ENCODE measurements around the gene ABCB8.

Gene ABCB8

GRCh38 chr7:150990416-150991186, 37.6 kb upstream of the ABCB8 start, which contains the start of gene NOS3:
Gene NOS3, plus strand, starts transcription at chr7:150991017. Its CDS starts 2,787 bp downstream, at chr7:150993804.
- no peaks in the 10 kb centered on the region for H3K9me3 ChIP-seq (ENCODE audit: control insufficient read depth, insufficient read depth, low read length)
- no peaks in the 10 kb centered on the region for H3K27me3 ChIP-seq (ENCODE audit: control insufficient read depth, insufficient read depth, low read length)
- H3K36me3 ChIP-seq (ENCODE audit: control insufficient read depth, insufficient read depth, low read length) = no peaks in the 10 kb centered on the region
- no peak within 1 kb of the TSS for H3K4me3 ChIP-seq (ENCODE audit: low read depth, low read length)
- no peak within 1 kb of the TSS for H3K9ac ChIP-seq (ENCODE audit: low read depth, low read length)
- H3K4me1 ChIP-seq (ENCODE audit: control insufficient read depth, insufficient read depth, low read length) = peaks cover 7% of the 10 kb centered on the region

- Histone ChIP-seq H3K9ac (ENCODE audit: low read depth, low read length) (no peak overlapping the region), H3K9me3 (ENCODE audit: control insufficient read depth, insufficient read depth, low read length) (no peaks in the 10 kb centered on the region), H3K36me3 (ENCODE audit: control insufficient read depth, insufficient read depth, low read length) (no peaks in the 10 kb centered on the region), H3K4me3 (ENCODE audit: low read depth, low read length) (no peak overlapping the region), H3K27me3 (ENCODE audit: control insufficient read depth, insufficient read depth, low read length) (no peaks in the 10 kb centered on the region), H3K4me1 (ENCODE audit: control insufficient read depth, insufficient read depth, low read length) (peaks cover 7% of the 10 kb centered on the region)
Measured at GRCh38 chr7:150992051-150992640, 36.1 kb upstream of the ABCB8 start.

DNA sequence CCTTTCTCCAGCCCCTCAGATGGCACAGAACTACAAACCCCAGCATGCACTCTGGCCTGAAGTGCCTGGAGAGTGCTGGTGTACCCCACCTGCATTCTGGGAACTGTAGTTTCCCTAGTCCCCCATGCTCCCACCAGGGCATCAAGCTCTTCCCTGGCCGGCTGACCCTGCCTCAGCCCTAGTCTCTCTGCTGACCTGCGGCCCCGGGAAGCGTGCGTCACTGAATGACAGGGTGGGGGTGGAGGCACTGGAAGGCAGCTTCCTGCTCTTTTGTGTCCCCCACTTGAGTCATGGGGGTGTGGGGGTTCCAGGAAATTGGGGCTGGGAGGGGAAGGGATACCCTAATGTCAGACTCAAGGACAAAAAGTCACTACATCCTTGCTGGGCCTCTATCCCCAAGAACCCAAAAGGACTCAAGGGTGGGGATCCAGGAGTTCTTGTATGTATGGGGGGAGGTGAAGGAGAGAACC, 35.4 kb upstream of the ABCB8 start:
- H3K4me1 ChIP-seq (ENCODE audit: control insufficient read depth, insufficient read depth, low read length) = peaks cover 7% of the 10 kb centered on the region
- no peaks in the 10 kb centered on the region for H3K27me3 ChIP-seq (ENCODE audit: control insufficient read depth, insufficient read depth, low read length)
- H3K9me3 ChIP-seq (ENCODE audit: control insufficient read depth, insufficient read depth, low read length) = no peaks in the 10 kb centered on the region
- no peaks in the 10 kb centered on the region for H3K36me3 ChIP-seq (ENCODE audit: control insufficient read depth, insufficient read depth, low read length)
- no peak overlapping the region for H3K4me3 ChIP-seq (ENCODE audit: low read depth, low read length)
- no peak overlapping the region for H3K9ac ChIP-seq (ENCODE audit: low read depth, low read length)

GRCh38 chr7:150993511-150993910, 34.7 kb upstream of the ABCB8 start:
- H3K9ac ChIP-seq (ENCODE audit: low read depth, low read length) = no peak overlapping the region
- peaks cover 4% of the 10 kb centered on the region for H3K4me1 ChIP-seq (ENCODE audit: control insufficient read depth, insufficient read depth, low read length)
- H3K27me3 ChIP-seq (ENCODE audit: control insufficient read depth, insufficient read depth, low read length) = no peaks in the 10 kb centered on the region
- no peaks in the 10 kb centered on the region for H3K36me3 ChIP-seq (ENCODE audit: control insufficient read depth, insufficient read depth, low read length)
- H3K9me3 ChIP-seq (ENCODE audit: control insufficient read depth, insufficient read depth, low read length) = no peaks in the 10 kb centered on the region
- no peak overlapping the region for H3K4me3 ChIP-seq (ENCODE audit: low read depth, low read length)

DNA sequence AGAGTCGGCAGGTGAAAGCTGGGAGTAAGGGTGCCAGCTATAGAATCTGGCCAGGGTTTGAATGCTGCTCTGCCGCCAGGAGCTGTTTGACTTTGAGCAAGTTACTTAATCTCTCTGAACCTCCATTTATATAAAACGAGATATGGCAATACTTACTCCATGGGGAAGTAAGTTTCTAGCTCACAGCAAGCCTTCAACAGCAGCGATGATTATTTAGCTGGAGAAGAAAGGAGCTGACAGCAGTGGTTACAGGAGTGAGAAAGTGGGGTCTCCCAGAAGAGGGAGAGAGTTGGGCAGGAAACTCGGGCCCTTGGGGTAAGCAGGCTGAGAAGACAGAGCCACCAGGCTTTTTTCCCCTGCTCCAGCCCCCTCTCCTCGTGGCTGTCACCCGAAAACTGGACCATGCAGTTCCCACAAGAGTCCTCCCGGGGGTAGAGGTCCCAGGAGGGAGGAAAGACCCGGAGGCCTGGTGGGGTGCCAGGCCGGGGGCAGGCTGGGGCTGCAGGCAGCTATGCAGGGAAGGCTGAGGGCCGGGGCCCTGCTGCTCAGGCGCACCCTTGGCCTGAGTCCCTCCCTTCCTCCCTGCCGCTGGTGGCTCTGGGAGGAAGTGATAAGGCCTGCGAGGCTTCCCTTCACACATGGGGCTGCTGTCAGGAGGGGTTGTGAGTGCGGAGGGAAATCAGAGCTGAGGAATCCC, 34.0 kb upstream of the ABCB8 start:
- H3K36me3 ChIP-seq (ENCODE audit: control insufficient read depth, insufficient read depth, low read length) = no peaks in the 10 kb centered on the region
- H3K27me3 ChIP-seq (ENCODE audit: control insufficient read depth, insufficient read depth, low read length) = no peaks in the 10 kb centered on the region
- no peak overlapping the region for H3K4me3 ChIP-seq (ENCODE audit: low read depth, low read length)
- no peaks in the 10 kb centered on the region for H3K9me3 ChIP-seq (ENCODE audit: control insufficient read depth, insufficient read depth, low read length)
- H3K9ac ChIP-seq (ENCODE audit: low read depth, low read length) = no peak overlapping the region
- H3K4me1 ChIP-seq (ENCODE audit: control insufficient read depth, insufficient read depth, low read length) = peaks cover 3% of the 10 kb centered on the region

DNA sequence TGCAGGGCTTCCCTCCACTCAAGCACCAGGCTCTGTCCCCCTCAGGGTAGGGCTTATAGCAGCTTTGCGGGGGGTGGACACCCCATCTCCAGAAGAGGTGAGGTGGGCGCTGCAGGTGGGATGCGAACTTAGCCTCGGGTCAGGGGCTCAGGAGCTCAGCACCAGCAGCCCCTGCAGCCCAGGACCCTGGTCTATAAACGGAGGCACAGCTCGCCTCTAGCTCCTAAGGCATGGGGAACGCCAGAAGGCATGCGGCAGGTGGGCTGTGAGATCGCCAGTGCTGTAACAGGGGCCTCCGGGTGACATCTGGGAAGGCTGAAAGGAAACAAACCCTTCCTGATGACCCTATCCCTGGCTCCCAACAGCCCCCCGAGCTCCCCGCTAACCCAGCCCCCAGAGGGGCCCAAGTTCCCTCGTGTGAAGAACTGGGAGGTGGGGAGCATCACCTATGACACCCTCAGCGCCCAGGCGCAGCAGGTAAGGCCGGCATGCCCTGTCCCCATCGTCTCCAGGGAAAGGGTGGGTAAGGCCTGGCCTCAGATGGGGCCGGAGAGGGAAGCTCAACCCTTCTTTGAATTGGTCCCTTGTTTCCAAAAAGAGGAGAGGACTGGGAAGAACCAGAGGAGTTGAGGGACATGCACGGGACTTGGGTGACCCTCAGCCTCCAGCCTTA, 33.3 kb upstream of the ABCB8 start:
- no peak overlapping the region for H3K9ac ChIP-seq (ENCODE audit: low read depth, low read length)
- no peaks in the 10 kb centered on the region for H3K36me3 ChIP-seq (ENCODE audit: control insufficient read depth, insufficient read depth, low read length)
- peaks cover 3% of the 10 kb centered on the region for H3K4me1 ChIP-seq (ENCODE audit: control insufficient read depth, insufficient read depth, low read length)
- H3K9me3 ChIP-seq (ENCODE audit: control insufficient read depth, insufficient read depth, low read length) = no peaks in the 10 kb centered on the region
- no peak overlapping the region for H3K4me3 ChIP-seq (ENCODE audit: low read depth, low read length)
- H3K27me3 ChIP-seq (ENCODE audit: control insufficient read depth, insufficient read depth, low read length) = no peaks in the 10 kb centered on the region

DNA sequence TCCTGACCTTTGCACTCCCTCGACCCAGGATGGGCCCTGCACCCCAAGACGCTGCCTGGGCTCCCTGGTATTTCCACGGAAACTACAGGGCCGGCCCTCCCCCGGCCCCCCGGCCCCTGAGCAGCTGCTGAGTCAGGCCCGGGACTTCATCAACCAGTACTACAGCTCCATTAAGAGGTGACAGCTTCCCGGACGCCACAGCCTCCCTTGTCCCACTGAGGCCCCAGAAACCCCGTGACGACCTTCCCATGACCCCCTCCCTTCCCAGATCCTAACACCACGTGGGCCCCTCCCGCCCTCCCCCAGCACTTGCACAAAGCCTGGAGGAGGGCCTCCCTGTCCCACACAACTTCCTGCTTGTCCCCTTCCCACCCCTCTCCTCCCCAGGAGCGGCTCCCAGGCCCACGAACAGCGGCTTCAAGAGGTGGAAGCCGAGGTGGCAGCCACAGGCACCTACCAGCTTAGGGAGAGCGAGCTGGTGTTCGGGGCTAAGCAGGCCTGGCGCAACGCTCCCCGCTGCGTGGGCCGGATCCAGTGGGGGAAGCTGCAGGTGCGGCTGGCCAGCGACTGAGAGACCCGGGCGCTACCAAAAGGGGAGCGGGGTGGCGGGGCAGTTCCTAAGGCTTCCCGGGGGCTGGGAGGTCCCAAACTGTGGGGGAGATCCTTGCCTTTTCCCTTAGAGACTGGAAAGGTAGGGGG, 31.7 kb upstream of the ABCB8 start:
- Histone ChIP-seq H3K9ac (ENCODE audit: low read depth, low read length) (no peak overlapping the region), H3K9me3 (ENCODE audit: control insufficient read depth, insufficient read depth, low read length) (no peaks in the 10 kb centered on the region), H3K4me1 (ENCODE audit: control insufficient read depth, insufficient read depth, low read length) (peaks cover 3% of the 10 kb centered on the region), H3K4me3 (ENCODE audit: low read depth, low read length) (no peak overlapping the region), H3K27me3 (ENCODE audit: control insufficient read depth, insufficient read depth, low read length) (no peaks in the 10 kb centered on the region), H3K36me3 (ENCODE audit: control insufficient read depth, insufficient read depth, low read length) (no peaks in the 10 kb centered on the region)

DNA sequence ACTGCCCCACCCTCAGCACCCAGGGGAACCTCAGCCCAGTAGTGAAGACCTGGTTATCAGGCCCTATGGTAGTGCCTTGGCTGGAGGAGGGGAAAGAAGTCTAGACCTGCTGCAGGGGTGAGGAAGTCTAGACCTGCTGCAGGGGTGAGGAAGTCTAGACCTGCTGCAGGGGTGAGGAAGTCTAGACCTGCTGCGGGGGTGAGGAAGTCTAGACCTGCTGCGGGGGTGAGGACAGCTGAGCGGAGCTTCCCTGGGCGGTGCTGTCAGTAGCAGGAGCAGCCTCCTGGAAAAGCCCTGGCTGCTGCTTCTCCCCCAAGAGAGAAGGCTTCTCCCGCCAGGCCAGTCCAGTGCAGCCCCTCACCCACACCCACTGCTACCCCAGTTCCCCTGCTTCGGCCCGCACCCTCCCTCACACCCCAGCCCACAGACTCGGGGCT, 31.2 kb upstream of the ABCB8 start:
- no peaks in the 10 kb centered on the region for H3K36me3 ChIP-seq (ENCODE audit: control insufficient read depth, insufficient read depth, low read length)
- H3K9me3 ChIP-seq (ENCODE audit: control insufficient read depth, insufficient read depth, low read length) = no peaks in the 10 kb centered on the region
- no peak overlapping the region for H3K9ac ChIP-seq (ENCODE audit: low read depth, low read length)
- peaks cover 3% of the 10 kb centered on the region for H3K4me1 ChIP-seq (ENCODE audit: control insufficient read depth, insufficient read depth, low read length)
- no peak overlapping the region for H3K4me3 ChIP-seq (ENCODE audit: low read depth, low read length)
- no peaks in the 10 kb centered on the region for H3K27me3 ChIP-seq (ENCODE audit: control insufficient read depth, insufficient read depth, low read length)

DNA sequence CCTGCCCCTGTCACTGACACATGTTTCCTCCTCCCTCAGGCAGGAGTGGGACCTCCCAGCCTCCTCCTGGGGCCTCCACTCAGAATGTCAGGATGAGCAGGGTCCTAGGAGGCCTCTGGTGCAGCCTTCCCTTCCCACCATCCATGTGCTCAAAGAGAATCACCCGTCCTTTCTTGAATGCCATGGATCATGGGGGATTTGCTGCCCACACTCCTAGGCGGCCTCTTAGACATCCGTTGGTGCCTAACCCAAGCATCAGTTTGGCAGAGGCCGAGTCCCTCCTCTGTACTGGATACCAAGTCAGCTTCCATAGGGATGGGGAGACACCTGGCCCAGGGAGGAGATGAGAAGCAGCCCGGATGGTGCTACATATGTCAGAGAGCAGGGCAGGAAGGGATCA, 30.4 kb upstream of the ABCB8 start:
- Histone ChIP-seq H3K27me3 (ENCODE audit: control insufficient read depth, insufficient read depth, low read length) (no peaks in the 10 kb centered on the region), H3K4me1 (ENCODE audit: control insufficient read depth, insufficient read depth, low read length) (peaks cover 3% of the 10 kb centered on the region), H3K9me3 (ENCODE audit: control insufficient read depth, insufficient read depth, low read length) (no peaks in the 10 kb centered on the region), H3K36me3 (ENCODE audit: control insufficient read depth, insufficient read depth, low read length) (no peaks in the 10 kb centered on the region), H3K9ac (ENCODE audit: low read depth, low read length) (no peak overlapping the region), H3K4me3 (ENCODE audit: low read depth, low read length) (no peak overlapping the region)

DNA sequence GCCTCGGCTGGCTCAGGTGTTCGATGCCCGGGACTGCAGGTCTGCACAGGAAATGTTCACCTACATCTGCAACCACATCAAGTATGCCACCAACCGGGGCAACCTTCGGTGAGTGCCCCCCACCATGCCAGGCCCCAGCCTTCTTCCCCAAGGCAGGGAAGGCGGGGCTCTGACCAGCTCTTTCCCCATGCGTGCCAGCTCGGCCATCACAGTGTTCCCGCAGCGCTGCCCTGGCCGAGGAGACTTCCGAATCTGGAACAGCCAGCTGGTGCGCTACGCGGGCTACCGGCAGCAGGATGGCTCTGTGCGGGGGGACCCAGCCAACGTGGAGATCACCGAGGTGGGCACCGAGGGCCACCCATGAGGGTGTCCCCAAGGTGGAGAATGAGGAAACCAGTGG, 29.9 kb upstream of the ABCB8 start:
- H3K27me3 ChIP-seq (ENCODE audit: control insufficient read depth, insufficient read depth, low read length) = no peaks in the 10 kb centered on the region
- no peaks in the 10 kb centered on the region for H3K36me3 ChIP-seq (ENCODE audit: control insufficient read depth, insufficient read depth, low read length)

GRCh38 chr7:150999001-150999400, 29.2 kb upstream of the ABCB8 start:
- Histone ChIP-seq H3K9ac (ENCODE audit: low read depth, low read length) (no peak overlapping the region), H3K4me1 (ENCODE audit: control insufficient read depth, insufficient read depth, low read length) (no peaks in the 10 kb centered on the region), H3K4me3 (ENCODE audit: low read depth, low read length) (no peak overlapping the region), H3K27me3 (ENCODE audit: control insufficient read depth, insufficient read depth, low read length) (no peaks in the 10 kb centered on the region), H3K36me3 (ENCODE audit: control insufficient read depth, insufficient read depth, low read length) (no peaks in the 10 kb centered on the region), H3K9me3 (ENCODE audit: control insufficient read depth, insufficient read depth, low read length) (no peaks in the 10 kb centered on the region)

More for the DNA sequence above, 29.9 kb upstream of the ABCB8 start:
- no peak overlapping the region for H3K4me3 ChIP-seq (ENCODE audit: low read depth, low read length)
- H3K9ac ChIP-seq (ENCODE audit: low read depth, low read length) = no peak overlapping the region
- H3K4me1 ChIP-seq (ENCODE audit: control insufficient read depth, insufficient read depth, low read length) = no peaks in the 10 kb centered on the region
- no peaks in the 10 kb centered on the region for H3K9me3 ChIP-seq (ENCODE audit: control insufficient read depth, insufficient read depth, low read length)
